GM12878 (cell line): ENCODE results near the gene HUS1.

ENCODE experiments used
- CHD2 ChIP-seq: IDR thresholded peaks from 2 replicates; pipeline ENCODE4 v1.6.1; 2011; ENCODE audit warnings: low read depth, low read length, improper control_type of control experiment, borderline replicate concordance
- EP300 ChIP-seq, 2 experiments: fragments of 150-350 bp in 1 of 2; IDR thresholded peaks; 2 replicates each; pipeline ENCODE4 v1.6.1; 2011 to 2012; ENCODE audit warnings: low read depth in 2 of 2, low read length in 2 of 2, borderline replicate concordance in 1 of 2, improper control_type of control experiment in 1 of 2, inconsistent platforms in 1 of 2; ENCODE audit not compliant: control insufficient read depth in 1 of 2
- NFYA ChIP-seq: IDR thresholded peaks from 2 replicates; pipeline ENCODE4 v1.6.1; 2011; ENCODE audit warnings: low read depth, mild to moderate bottlenecking, low read length, improper control_type of control experiment, borderline replicate concordance
- POLR2A ChIP-seq: IDR thresholded peaks from 2 replicates; pipeline ENCODE4 v1.6.1; 2011; ENCODE audit warnings: low read depth, mild to moderate bottlenecking, low read length
- POLR2AphosphoS5 ChIP-seq: IDR thresholded peaks from 2 replicates; pipeline ENCODE4 v1.6.1; 2011; ENCODE audit warnings: mild to moderate bottlenecking, low read length, inconsistent platforms
- TCF12 ChIP-seq: IDR thresholded peaks from 2 replicates; pipeline ENCODE4 v1.6.1; 2011; ENCODE audit warnings: low read depth, mild to moderate bottlenecking, low read length
- TF ChIP-seq, protein P1 (sequence below), 3 experiments: IDR thresholded peaks in 2 of 3; conservative IDR thresholded peaks in 1 of 3; 2 replicates each; pipeline ENCODE4 v1.5.1; 2011; ENCODE audit warnings: low read depth in 3 of 3, low read length in 3 of 3, mild to moderate bottlenecking in 3 of 3, control low read depth in 2 of 3, moderate library complexity in 2 of 3, inconsistent platforms in 1 of 3, mixed read lengths in 1 of 3; ENCODE audit not compliant: control insufficient read depth in 2 of 3, insufficient read depth in 1 of 3; ENCODE audit errors: extremely low read depth in 1 of 3
- TF ChIP-seq, protein P2 (sequence below): fragments of 450-650 bp; IDR thresholded peaks from 2 replicates; pipeline ENCODE4 v1.6.1; 2018; ENCODE audit warnings: mild to moderate bottlenecking, low read depth, moderate library complexity; ENCODE audit not compliant: partially characterized antibody
- TF ChIP-seq, protein P3 (sequence below): IDR thresholded peaks from 2 replicates; pipeline ENCODE4 v1.6.1; 2011; ENCODE audit warnings: borderline replicate concordance, low read depth, mild to moderate bottlenecking, moderate library complexity, low read length; ENCODE audit not compliant: insufficient read depth, poor library complexity, severe bottlenecking

DNA sequence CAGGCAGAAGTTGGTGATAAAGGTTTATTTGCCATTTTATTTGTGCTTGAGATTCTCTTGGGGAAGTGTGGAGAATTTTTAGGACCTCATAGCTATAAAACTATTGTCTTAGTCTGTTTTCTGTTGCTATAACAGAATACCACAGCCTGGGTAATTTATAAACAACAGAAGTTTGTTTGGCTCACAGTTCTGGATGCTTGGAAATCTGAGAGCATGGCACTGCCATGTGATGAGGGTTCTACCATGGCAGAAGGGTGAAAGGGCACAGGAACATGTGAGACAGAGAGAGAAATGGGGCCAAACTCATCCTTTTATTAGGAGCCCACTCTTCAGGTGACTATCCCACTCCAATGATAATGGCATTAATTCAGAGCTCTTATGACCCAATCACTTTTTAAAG lies 37.2 kb upstream of the HUS1 start:
- TF ChIP-seq, protein P1, sequence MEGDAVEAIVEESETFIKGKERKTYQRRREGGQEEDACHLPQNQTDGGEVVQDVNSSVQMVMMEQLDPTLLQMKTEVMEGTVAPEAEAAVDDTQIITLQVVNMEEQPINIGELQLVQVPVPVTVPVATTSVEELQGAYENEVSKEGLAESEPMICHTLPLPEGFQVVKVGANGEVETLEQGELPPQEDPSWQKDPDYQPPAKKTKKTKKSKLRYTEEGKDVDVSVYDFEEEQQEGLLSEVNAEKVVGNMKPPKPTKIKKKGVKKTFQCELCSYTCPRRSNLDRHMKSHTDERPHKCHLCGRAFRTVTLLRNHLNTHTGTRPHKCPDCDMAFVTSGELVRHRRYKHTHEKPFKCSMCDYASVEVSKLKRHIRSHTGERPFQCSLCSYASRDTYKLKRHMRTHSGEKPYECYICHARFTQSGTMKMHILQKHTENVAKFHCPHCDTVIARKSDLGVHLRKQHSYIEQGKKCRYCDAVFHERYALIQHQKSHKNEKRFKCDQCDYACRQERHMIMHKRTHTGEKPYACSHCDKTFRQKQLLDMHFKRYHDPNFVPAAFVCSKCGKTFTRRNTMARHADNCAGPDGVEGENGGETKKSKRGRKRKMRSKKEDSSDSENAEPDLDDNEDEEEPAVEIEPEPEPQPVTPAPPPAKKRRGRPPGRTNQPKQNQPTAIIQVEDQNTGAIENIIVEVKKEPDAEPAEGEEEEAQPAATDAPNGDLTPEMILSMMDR (IDR thresholded peaks at IDR 0.05 in 2 of 3, conservative IDR thresholded peaks at IDR 0.05 in 1 of 3; ENCODE audit: control insufficient read depth in 2 of 3, extremely low read depth in 1 of 3, insufficient read depth in 1 of 3, low read depth in 3 of 3, low read length in 3 of 3), result no peak
- no peak for TF ChIP-seq CHD2
- TF ChIP-seq POLR2AphosphoS5, result no peak
- TF ChIP-seq, protein P2, sequence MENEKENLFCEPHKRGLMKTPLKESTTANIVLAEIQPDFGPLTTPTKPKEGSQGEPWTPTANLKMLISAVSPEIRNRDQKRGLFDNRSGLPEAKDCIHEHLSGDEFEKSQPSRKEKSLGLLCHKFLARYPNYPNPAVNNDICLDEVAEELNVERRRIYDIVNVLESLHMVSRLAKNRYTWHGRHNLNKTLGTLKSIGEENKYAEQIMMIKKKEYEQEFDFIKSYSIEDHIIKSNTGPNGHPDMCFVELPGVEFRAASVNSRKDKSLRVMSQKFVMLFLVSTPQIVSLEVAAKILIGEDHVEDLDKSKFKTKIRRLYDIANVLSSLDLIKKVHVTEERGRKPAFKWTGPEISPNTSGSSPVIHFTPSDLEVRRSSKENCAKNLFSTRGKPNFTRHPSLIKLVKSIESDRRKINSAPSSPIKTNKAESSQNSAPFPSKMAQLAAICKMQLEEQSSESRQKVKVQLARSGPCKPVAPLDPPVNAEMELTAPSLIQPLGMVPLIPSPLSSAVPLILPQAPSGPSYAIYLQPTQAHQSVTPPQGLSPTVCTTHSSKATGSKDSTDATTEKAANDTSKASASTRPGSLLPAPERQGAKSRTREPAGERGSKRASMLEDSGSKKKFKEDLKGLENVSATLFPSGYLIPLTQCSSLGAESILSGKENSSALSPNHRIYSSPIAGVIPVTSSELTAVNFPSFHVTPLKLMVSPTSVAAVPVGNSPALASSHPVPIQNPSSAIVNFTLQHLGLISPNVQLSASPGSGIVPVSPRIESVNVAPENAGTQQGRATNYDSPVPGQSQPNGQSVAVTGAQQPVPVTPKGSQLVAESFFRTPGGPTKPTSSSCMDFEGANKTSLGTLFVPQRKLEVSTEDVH, result no peak
- TF ChIP-seq POLR2A, result no peak
- no peak for TF ChIP-seq TCF12
- TF ChIP-seq NFYA, result no peak
- no peak for TF ChIP-seq EP300 (IDR thresholded peaks at IDR 0.05; ENCODE audit: borderline replicate concordance in 1 of 2, control insufficient read depth in 1 of 2, low read depth in 2 of 2, low read length in 2 of 2)
- TF ChIP-seq, protein P3, sequence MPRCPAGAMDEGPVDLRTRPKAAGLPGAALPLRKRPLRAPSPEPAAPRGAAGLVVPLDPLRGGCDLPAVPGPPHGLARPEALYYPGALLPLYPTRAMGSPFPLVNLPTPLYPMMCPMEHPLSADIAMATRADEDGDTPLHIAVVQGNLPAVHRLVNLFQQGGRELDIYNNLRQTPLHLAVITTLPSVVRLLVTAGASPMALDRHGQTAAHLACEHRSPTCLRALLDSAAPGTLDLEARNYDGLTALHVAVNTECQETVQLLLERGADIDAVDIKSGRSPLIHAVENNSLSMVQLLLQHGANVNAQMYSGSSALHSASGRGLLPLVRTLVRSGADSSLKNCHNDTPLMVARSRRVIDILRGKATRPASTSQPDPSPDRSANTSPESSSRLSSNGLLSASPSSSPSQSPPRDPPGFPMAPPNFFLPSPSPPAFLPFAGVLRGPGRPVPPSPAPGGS, result no peak
